CD1c-positive myeloid dendritic cell (primary cell): ENCODE results near the gene TMEM208.
A peak's percentile ranks its signal among the peaks of the same experiment; 100 is the strongest.

Experiments
- DNase-seq: peaks from one replicate; pipeline ENCODE4 v3.0.0-alpha.2; 2016; ENCODE audit errors: extremely low spot score

The TMEM208 gene

DNA sequence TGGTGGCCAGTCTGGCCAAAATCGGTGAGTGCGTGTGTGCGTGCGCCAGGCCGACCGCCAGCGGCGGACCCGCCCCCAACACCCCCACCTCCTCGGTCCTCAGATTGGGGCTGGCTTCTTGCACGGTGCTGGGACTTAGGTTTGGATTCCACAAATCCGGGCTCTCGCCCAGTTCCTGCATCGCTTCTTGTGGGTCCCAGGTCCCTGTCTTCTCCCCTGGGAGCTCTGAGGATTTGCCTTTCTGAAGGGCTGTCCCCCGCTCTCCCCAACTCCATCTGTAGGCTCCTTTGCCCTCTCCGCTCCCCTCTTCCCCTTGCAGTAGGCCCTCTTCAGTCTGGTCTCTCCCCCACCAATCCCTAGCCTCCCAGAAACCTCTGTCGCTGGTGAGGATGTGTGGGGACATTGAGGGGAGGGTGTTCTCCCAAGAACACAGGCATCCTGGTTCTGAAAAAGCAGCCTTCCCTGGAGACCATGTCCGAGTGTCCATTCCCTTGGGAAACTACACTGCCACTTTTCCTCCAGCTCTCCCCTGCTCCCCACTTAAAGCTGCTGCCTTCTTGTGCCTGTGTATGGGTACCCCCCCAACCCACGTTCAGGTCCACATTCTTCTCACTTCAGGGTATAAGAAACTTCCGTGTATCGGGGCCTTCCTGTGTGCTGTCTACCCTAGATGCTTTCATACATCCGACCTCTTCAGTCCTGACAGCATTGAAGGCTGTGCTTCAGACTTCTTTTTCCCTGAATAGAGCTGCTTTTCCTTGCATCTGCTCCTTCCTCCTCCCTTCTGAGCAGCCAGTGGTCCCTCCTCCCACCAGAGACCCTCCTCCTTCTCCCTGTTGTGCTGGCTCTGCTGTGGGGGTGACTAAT, 22.5 kb downstream of the TMEM208 start:
- DNase-seq, result no peak

DNA sequence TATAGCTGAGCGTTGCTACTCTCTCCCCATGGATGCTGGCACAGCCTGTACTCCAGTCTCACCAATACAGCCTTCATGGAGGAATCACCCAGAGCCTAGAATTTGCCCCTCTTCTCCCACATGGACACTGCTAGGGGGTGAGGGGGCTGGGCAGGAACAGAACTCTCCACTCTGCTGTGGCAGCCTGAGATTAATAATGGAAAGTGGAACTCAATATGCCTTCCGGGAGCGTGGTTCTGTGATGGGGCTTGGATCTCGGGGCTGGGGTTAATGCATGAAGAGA, 23.1 kb downstream of the TMEM208 start:
- no peak for DNase-seq

DNA sequence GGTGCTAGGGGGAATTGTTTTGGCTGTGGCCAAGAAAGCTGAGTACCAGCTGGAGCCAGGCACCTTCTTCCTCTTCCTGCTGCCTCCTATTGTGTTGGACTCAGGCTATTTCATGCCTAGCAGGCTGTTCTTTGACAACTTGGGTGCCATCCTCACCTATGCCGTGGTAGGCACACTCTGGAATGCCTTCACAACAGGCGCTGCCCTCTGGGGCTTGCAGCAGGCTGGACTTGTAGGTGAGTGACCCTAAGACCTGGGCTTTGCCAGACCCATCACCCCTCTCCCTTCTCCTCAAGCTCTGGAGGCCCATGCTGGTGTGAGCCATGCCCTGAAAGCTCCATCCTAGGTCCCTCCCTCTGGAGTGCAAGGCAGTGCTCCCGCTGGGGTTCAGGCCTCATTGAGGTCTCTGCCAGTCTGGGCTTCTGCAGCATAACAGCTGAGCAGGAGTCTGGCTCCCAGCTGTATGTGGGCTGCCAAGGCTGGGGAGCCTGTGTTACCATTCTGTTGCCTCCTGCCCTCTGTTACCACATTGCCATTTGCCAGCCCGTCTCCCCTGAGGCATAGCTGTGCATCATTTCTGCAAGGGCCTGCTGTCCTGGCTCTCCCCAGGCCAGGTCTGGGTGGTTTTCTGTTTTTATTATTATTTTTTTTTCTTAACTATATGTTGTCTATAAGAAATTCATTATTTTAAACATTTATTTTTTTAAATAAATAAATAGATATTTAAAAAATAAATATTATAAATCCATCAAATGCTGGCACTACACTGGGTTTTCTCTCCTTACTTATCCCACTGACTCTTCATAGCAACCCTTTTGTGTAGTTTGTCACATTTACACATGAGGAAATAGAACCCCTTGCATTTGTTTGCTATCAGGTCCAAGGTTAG, 25.9 kb downstream of the TMEM208 start:
- no peak for DNase-seq

DNA sequence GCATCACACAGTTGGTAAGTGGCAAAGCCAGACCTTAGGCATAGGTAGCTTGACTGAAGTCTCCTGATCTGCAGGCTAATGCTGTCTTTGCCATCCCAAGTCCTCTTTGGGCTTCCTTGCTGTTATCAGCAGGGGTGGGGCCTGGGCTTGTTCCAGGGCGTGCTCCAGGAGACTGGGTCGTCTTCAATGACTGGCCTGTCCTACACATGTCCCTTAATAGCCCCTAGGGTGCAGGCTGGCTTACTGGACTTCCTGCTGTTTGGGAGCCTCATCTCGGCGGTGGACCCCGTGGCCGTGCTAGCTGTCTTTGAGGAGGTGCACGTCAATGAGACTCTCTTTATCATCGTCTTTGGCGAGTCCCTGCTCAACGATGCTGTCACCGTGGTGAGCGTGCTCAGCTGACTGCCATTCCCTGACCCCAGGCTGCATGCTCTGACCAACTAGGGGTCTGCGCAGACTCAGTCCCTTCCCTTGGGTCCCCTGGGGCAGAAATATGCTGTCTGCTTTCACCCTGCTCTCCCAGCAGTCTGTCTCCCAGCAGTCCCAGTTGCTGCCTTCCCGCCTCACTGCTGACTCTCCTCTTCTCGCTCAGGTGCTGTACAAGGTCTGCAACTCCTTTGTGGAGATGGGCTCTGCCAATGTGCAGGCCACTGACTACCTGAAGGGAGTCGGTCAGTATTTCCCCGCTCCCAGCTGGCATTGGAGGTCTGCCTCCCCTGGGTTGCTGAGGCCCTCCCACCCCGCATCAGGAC, 28.0 kb downstream of the TMEM208 start:
- DNase-seq, result no peak

DNA sequence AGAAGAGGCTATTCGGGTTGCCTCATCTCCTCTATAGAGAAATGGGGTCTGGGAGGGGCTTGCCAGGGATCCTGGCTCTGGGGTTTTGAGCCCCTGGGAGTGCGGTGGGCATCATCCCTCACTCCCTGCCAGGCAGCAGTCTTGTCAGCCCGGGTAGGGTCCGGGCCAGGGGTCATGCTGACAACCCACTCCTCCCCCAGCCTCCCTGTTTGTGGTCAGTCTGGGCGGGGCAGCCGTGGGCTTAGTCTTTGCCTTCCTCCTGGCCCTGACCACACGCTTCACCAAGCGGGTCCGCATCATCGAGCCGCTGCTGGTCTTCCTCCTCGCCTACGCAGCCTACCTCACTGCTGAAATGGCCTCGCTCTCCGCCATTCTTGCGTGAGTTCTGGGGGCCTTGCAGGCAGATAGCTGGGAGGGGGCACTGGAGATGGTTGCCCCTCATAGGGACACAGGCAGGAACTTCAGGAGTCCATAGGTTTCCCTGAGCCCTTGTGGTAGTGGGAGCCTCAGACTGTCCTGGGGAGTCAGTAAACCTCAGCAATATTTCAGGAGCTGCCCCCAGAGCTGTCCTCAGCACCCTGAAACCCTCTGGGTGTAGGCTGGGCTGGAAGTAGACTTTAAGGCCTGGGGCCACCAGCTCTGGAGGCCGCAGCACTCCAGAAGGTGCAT, 28.8 kb downstream of the TMEM208 start:
- DNase-seq, result no peak

DNA sequence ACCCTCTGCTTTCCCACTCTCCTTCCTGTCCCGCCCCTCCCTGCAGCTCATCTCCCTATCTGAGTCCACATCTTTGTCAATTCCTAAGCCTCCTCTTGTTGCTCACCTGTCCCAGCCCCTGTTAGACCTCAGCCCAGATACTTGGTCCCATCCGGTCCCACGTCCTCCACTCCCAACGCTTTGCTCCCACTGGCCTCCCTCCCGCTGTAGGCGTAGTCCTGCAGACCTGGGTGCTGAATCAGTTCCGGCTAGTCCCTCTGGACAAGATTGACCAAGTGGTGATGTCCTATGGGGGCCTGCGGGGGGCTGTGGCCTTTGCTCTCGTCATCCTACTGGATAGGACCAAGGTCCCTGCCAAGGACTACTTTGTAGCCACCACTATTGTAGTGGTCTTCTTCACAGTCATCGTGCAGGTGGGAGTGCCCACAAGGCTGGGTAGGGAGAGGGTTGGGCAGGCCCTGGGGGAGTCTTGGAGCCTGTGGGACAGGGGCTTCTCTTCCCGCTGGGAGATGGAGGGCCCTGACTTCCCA, 29.8 kb downstream of the TMEM208 start:
- DNase-seq, result no peak

DNA sequence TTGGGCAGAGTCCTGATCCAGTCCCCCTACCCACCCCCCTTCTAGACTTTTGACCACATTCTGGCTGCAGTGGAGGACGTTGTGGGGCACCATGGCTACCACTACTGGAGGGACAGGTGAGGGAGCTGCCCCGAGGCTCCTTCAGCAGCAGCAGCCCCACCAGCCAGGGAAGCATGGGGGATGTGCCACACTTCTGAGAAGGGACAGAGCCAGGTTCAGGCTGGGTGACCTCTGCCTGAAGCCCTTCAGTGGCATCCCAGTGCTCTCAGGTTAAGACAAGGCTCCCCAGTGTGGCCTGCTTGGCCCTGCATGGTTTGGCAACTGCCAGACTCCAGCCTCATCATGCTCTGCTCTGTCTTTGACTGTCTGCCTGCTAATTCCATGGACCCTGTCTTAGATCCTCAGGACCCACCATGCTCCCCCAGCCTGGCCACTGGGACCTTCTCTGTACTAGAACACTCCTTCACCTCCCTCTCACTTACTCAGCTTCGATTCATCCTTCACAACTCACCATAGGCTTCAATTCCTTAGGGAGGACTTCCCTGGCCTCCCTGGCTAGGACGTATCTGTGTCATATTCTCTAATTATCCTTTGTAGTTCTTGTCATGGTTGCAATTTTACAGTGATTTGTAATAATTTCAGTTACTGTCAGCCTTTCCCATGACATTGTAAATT, 30.7 kb downstream of the TMEM208 start:
- DNase-seq, result no peak

DNA sequence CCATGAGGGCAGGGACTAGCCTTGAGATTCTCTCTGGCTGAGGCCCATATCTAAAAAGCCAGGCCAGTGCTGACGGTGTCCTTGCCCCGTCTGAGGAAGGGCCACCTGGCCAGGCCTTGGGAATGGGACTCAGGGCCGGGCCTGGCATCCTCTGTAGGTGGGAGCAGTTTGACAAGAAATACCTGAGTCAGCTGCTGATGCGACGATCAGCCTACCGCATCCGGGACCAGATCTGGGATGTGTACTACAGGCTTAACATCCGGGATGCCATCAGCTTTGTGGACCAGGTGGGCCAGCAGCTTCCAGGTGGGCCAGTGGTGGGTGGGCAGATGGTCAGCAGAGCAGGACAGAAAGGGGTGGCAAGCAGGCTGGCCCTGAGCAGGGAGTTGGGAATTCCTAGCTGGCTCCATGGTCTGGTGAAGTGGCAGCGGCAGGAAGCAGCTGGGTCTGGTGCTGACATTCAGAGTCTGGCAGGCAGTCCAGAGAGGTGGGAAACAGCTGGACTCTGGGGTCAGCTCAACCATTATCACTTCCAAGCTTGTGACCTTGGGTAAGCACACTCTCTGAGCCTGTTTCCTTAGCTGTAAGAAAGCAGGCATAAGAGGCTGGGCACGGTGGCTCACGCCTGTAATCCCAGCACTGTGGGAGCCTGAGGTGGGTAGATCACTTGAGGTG, 31.4 kb downstream of the TMEM208 start:
- no peak for DNase-seq

DNA sequence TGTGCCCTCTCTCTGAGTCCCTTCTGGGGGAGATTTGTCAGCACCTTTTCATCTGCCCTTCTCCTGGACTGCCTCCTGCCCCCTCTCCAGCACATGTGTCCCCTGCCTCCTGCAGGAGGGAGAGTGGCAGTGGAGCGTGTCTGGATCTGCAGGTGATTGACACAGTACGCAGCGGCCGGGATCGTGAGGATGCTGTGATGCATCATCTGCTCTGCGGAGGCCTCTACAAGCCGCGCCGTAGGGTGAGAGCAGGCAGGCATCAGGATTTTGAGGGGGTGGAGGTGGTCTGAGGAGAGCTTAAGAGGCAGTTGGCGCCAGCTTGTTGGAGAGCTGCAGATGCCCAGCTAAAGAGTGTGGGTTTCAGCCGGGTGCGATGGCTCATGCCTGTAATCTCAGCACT, 32.8 kb downstream of the TMEM208 start:
- no peak for DNase-seq

DNA sequence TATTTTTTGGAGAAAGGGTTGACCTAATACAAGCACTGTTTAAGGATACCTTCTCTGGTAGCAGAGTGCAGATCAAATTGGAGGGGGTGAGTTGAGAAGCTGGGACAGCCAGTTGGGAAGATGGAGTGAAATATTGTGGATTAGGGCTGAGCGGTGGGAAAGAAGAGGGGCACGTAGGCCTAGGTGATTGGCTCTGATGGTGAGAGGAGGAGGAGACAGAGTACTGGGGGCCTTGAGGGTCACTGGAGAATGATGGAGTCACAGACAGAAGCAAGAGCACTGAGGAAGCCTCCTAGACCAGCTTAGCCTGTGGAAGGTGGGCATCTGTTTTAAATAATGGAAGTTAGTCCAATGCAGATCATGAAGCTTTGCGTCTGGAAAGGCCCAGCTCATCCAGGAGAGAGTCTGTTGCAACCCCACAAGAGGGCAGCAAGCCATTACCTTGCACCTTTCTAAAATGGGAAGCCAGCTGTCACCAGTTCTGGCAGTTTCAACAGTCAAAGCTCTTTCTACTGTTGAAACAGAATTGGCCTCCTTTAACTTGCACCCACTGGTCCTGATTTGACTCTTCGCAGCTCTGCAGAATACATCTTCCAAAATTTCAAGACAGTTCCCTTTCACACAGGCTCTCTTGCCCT, 33.6 kb downstream of the TMEM208 start:
- DNase-seq, result peak; percentile 38

DNA sequence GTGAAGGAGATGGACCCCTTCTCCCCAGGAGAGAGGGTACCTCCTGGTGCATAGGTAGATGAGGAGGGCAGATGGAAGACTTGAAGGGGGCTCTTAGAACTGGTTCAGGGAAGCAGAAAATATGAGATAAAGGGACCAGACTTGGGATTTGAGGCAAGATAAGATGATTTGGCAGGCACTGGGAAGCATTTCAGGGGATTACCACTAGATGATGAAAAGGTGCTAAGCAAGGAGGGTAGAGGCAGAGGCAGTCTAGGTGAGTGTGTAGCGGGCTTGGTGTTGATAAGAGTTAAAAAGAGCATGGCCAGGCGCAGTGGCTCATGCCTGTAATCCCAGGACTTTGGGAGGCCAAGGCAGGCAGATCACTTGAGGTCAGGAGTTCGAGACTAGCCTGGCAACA, 36.3 kb downstream of the TMEM208 start:
- DNase-seq, result no peak

DNA sequence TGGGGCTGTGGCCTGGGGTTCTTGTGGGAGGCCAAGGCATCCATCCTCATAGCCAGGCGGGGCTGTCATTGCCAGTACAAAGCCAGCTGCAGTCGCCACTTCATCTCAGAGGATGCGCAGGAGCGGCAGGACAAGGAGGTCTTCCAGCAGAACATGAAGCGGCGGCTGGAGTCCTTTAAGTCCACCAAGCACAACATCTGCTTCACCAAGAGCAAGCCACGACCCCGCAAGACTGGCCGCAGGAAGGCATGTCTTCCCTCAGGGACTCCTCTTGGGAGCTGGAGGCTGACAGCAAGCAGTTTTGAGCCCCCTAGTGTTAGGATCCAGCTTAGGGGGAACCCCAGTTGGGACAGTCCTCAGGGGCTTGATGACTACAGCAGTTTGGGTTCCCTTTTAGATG, 37.3 kb downstream of the TMEM208 start:
- no peak for DNase-seq

DNA sequence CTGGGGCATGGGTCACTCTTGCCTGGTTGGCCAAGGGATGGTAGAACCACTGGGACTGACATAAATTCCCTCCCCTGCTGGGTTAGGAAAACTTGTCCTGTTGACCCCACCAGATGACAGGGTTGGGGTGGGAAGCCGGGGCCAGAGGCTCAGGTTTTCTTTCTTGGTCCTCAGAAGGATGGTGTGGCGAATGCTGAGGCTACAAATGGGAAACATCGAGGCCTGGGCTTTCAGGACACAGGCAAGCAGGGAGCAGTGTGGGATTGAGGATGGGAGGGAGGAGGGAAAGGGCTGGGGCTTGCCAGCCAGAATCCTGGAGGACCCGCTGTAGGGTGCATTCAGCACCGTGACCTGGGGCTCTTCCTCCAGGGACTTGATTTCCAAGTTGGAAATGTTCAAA, 37.9 kb downstream of the TMEM208 start:
- no peak for DNase-seq

DNA sequence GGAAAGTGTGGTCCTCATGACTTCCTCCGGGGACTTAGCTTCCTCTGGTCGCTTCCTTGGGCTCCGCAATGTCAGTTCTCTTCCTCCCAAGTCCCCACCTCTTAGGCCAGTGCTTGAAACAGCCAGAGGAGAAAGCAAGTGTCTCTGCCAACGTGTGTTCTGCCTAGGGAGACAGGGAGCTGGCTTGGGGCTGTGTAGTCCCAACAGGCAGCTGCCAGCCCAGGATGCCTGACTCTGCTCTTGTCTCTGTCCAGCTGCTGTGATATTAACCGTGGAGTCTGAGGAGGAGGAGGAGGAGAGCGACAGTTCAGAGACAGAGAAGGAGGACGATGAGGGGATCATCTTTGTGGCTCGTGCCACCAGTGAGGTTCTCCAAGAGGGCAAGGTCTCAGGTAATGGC, 38.9 kb downstream of the TMEM208 start:
- no peak for DNase-seq

DNA sequence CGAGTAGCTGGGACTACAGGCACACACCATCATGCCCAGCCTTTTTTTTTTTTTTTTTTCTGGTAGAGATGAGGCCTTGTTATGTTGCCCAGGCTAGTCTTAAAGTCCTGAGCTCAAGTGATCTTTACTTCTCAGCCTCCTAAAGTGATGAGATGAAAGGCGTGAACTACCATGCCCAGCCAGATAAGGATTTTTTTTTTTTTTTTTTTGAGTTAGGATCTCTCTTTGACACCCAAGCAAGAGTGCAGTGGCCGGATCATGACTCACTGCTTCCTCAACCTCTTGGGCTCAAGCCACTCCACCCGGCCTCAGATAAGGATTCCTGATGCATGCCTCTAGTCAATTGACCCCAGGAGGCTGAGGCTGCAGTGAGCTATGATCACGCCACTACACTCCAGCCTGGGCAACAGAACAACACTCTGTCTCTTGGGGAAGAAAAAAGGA, 41.2 kb downstream of the TMEM208 start:
- no peak for DNase-seq

DNA sequence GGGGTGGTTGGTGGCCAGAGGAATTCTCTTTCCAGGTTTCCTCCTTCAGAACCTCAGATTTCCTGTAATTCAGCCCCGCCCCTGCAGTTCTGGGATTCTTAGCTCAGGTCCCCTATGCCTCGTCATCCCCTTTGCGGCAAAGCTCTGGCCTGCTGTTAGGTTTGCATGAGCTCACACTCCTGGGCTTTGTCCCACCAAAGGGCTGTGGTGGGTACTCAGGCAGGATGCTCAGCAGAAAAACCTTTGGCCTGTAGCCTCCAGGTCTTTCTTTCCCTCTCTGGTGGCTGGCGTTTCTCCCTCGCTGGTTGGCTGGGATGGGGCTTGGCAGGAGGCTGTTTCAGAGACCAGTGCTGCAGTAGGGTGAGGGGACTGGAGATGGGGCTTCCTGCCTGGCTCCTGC, 42.8 kb downstream of the TMEM208 start:
- DNase-seq, result no peak

DNA sequence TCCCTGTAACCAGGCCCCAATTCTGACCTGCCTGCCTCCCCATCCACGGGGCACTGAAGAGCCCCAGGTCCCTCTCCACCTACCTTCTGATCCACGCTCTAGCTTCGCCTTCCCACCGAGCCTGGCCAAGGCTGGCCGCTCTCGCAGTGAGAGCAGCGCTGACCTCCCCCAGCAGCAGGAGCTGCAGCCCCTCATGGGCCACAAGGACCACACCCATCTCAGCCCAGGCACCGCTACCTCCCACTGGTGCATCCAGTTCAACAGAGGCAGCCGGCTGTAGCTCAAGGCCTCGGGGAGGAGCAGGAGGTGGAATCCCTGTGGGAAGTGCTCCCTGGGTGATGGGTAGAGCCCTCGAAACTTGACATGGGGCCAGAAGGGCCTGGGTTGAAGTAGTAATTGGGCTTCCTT, 44.0 kb downstream of the TMEM208 start:
- no peak for DNase-seq

DNA sequence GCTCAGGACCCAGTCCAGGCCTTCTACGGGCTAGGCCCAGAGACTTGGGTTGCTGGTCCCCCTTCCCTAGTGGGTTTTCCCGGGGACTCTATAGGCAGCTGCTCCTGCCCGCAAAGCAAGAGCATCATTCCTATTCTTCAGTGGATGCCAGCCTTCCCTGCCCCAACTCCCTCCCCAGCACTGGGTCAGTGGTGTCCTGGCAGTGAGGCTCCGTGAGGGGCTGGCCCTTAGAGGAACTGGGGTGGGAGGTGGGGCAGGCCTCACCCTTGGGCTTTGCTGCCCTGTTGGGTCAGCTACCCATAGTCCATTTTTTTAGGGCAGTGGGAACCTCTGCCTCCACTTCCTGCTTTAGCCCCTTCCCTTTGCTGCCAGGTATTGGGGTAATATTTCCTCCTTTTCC, 44.5 kb downstream of the TMEM208 start:
- DNase-seq, result no peak

DNA sequence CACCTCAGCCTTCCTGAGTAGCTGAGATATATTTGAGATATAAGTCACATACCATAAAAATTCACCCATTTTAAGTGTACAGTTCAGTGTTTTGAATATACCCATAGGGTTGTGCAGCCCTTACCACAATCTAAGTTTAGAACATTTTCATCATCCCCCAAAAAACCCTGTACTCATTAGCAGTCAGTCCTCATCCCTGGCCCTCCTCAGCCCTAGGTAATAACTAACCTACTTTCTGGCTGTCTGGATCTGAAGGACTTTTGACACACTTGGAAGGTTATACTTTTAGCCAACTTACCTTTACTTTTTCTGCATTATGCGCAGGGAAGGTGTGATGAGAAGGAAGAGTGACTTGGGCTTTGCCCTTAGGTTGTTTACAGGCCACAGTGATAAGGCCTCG, 48.4 kb downstream of the TMEM208 start:
- DNase-seq, result no peak
